ENCODE data around the gene KCNC4.

KCNC4 gene

GRCh38 chr1:110249256-110249655 lies 39.1 kb downstream of the KCNC4 start:
- no peak overlapping the region for H3K4me3 ChIP-seq (ENCODE audit: low read depth, low read length)
- no peak for TF ChIP-seq CTCF (IDR thresholded peaks at IDR 0.05; ENCODE audit: low read depth, low read length, missing control alignments)
- DNase-seq (ENCODE audit: low read depth): no peak

- H3K4me3 ChIP-seq (ENCODE audit: low read depth, low read length): no peak overlapping the region
- TF ChIP-seq CTCF (IDR thresholded peaks at IDR 0.05; ENCODE audit: low read depth, low read length, missing control alignments): no peak
- DNase-seq (ENCODE audit: low read depth): no peak
These were observed 39.9 kb downstream of the KCNC4 start for GRCh38 chr1:110250008-110250407.

GRCh38 chr1:110250749-110251148 lies 40.6 kb downstream of the KCNC4 start:
- DNase-seq (ENCODE audit: low read depth): no peak
- no peak for TF ChIP-seq CTCF (IDR thresholded peaks at IDR 0.05; ENCODE audit: low read depth, low read length, missing control alignments)
- no peak overlapping the region for H3K4me3 ChIP-seq (ENCODE audit: low read depth, low read length)

- no peak for DNase-seq (ENCODE audit: low read depth)
- no peak for TF ChIP-seq CTCF (IDR thresholded peaks at IDR 0.05; ENCODE audit: low read depth, low read length, missing control alignments)
- H3K4me3 ChIP-seq (ENCODE audit: low read depth, low read length): no peak overlapping the region
These were observed 43.1 kb downstream of the KCNC4 start for GRCh38 chr1:110253213-110253612.

- no peak for TF ChIP-seq CTCF (IDR thresholded peaks at IDR 0.05; ENCODE audit: low read depth, low read length, missing control alignments)
- H3K4me3 ChIP-seq (ENCODE audit: low read depth, low read length): no peak overlapping the region
These were observed 44.7 kb downstream of the KCNC4 start for GRCh38 chr1:110254604-110255391.

GRCh38 chr1:110255392-110255787 lies 45.3 kb downstream of the KCNC4 start:
- no peak overlapping the region for H3K4me3 ChIP-seq (ENCODE audit: low read depth, low read length)
- TF ChIP-seq CTCF (IDR thresholded peaks at IDR 0.05; ENCODE audit: low read depth, low read length, missing control alignments): no peak
- no peak for DNase-seq (ENCODE audit: low read depth)

More at GRCh38 chr1:110254604-110255391, 44.7 kb downstream of the KCNC4 start:
- DNase-seq (ENCODE audit: low read depth): no peak

GRCh38 chr1:110258734-110259133 lies 48.6 kb downstream of the KCNC4 start:
- DNase-seq (ENCODE audit: low read depth): no peak
- no peak overlapping the region for H3K4me3 ChIP-seq (ENCODE audit: low read depth, low read length)
- no peak for TF ChIP-seq CTCF (IDR thresholded peaks at IDR 0.05; ENCODE audit: low read depth, low read length, missing control alignments)
